HG03025 (cell line): ENCODE data around the gene RNF39.
A peak's percentile ranks its signal among the peaks of the same experiment; 100 is the strongest.

ENCODE experiments used
- ATAC-seq: cut with Tn5 transposase; IDR thresholded peaks from one replicate; pipeline ENCODE4 v1.9.1; 2021; ENCODE audit warnings: mild to moderate bottlenecking, moderate library complexity; ENCODE audit not compliant: unreplicated experiment, low FRiP score

Gene RNF39

GRCh38 chr6:30097902-30098768 lies 22.6 kb upstream of the RNF39 start:
- ATAC-seq = no peak

GRCh38 chr6:30096829-30097228 lies 21.3 kb upstream of the RNF39 start:
- no peak for ATAC-seq

GRCh38 chr6:30093951-30094661 lies 18.5 kb upstream of the RNF39 start:
- no peak for ATAC-seq

- ATAC-seq = no peak
Observed at GRCh38 chr6:30092852-30093543, 17.4 kb upstream of the RNF39 start.

- ATAC-seq = no peak
Observed at GRCh38 chr6:30091577-30092381, 16.2 kb upstream of the RNF39 start.

- no peak for ATAC-seq
Observed at GRCh38 chr6:30087876-30088275, 12.3 kb upstream of the RNF39 start.

- ATAC-seq = no peak
Observed at GRCh38 chr6:30077218-30077617, 1.6 kb upstream of the RNF39 start.

- ATAC-seq = no peak
Observed at GRCh38 chr6:30075790-30076732, 492 bp upstream of the RNF39 start.

- ATAC-seq = no peak
Observed at GRCh38 chr6:30074331-30075093, 1.1 kb downstream of the RNF39 start.

GRCh38 chr6:30073489-30074235 lies 1.9 kb downstream of the RNF39 start:
- ATAC-seq = no peak

- ATAC-seq = no peak
Observed at GRCh38 chr6:30071858-30072257, 3.7 kb downstream of the RNF39 start.

- no peak for ATAC-seq
Observed at GRCh38 chr6:30071081-30071818, 4.3 kb downstream of the RNF39 start.

- ATAC-seq = no peak
Observed at GRCh38 chr6:30067460-30068139, 8.0 kb downstream of the RNF39 start.

GRCh38 chr6:30066577-30067459 lies 8.8 kb downstream of the RNF39 start, which contains the start of gene PPP1R11:
TSS of gene PPP1R11 (plus strand) at chr6:30067198. CDS start at chr6:30067411, 213 bp downstream.
- ATAC-seq = peak; percentile 94

- ATAC-seq = no peak
Observed at GRCh38 chr6:30066082-30066481, 9.5 kb downstream of the RNF39 start.

- ATAC-seq = no peak
Observed at GRCh38 chr6:30063315-30063714, 12.3 kb downstream of the RNF39 start.
